Fibroblast of skin of right biceps (primary cell): ENCODE measurements around the gene IRAG1.

ENCODE experiments used
- DNase-seq: peaks from one replicate; pipeline ENCODE4 v3.0.0-alpha.2; 2013

IRAG1 gene

GRCh38 chr11:10666556-10667520, 26.7 kb downstream of the IRAG1 start:
- DNase-seq, result peak; percentile 49

GRCh38 chr11:10664496-10664895, 29.1 kb downstream of the IRAG1 start:
- DNase-seq, result no peak

GRCh38 chr11:10663990-10664389, 29.6 kb downstream of the IRAG1 start:
- no peak for DNase-seq

- no peak for DNase-seq
These were observed 30.2 kb downstream of the IRAG1 start for GRCh38 chr11:10663365-10663764.

- DNase-seq, result no peak
These were observed 33.2 kb downstream of the IRAG1 start for GRCh38 chr11:10660323-10660722.

- peak; percentile 94 for DNase-seq
These were observed 34.0 kb downstream of the IRAG1 start for GRCh38 chr11:10659339-10660216.

- DNase-seq, result no peak
These were observed 34.8 kb downstream of the IRAG1 start for GRCh38 chr11:10658621-10659338.

GRCh38 chr11:10657308-10658271, 36.0 kb downstream of the IRAG1 start:
- DNase-seq, result peak; percentile 80

- DNase-seq, result peak; percentile 33
These were observed 37.5 kb downstream of the IRAG1 start for GRCh38 chr11:10655943-10656576.

- no peak for DNase-seq
These were observed 38.3 kb downstream of the IRAG1 start for GRCh38 chr11:10655227-10655626.

GRCh38 chr11:10654811-10655150, 38.8 kb downstream of the IRAG1 start:
- no peak for DNase-seq

- DNase-seq, result peak; percentile 65
These were observed 39.4 kb downstream of the IRAG1 start for GRCh38 chr11:10653946-10654810.

- DNase-seq, result no peak
These were observed 40.3 kb downstream of the IRAG1 start for GRCh38 chr11:10653261-10653660.

- DNase-seq, result no peak
These were observed 41.7 kb downstream of the IRAG1 start for GRCh38 chr11:10651656-10652361.

- no peak for DNase-seq
These were observed 42.9 kb downstream of the IRAG1 start for GRCh38 chr11:10650630-10651029.

GRCh38 chr11:10650166-10650565, 43.4 kb downstream of the IRAG1 start:
- no peak for DNase-seq

GRCh38 chr11:10648871-10649270, 44.7 kb downstream of the IRAG1 start:
- DNase-seq, result peak; percentile 32

- DNase-seq, result no peak
These were observed 46.7 kb downstream of the IRAG1 start for GRCh38 chr11:10646681-10647355.

GRCh38 chr11:10646005-10646404, 47.5 kb downstream of the IRAG1 start:
- DNase-seq, result no peak
